HepG2 (cell line): ENCODE results near the gene TMEM62. TPM values are rescaled to one million over a fixed set of nuclear protein-coding genes. Genes with fewer than 3 reads are reported as not detected.

Source experiments
- ATM ChIP-seq: fragments of 450-650 bp; IDR thresholded peaks from 2 replicates; pipeline ENCODE4 v1.7.1; 2017; ENCODE audit warnings: mild to moderate bottlenecking, borderline replicate concordance
- EEA1 ChIP-seq: sonication (generic); formaldehyde crosslinking; IDR thresholded peaks from 2 replicates; pipeline ENCODE4 v1.5.1; 2020; ENCODE audit warnings: mild to moderate bottlenecking, missing genetic modification reagents, borderline replicate concordance
- LCORL ChIP-seq, 2 experiments: fragments of 450-650 bp in 1 of 2; sonication (generic) in 1 of 2; formaldehyde crosslinking in 1 of 2; IDR thresholded peaks; 2 replicates each; pipeline versions ENCODE4 v1.5.0 to v1.6.1; 2017 to 2020; ENCODE audit warnings: antibody characterized with exemption in 1 of 2, missing genetic modification reagents in 1 of 2
- SIX1 ChIP-seq: sonication (generic); formaldehyde crosslinking; IDR thresholded peaks from 2 replicates; pipeline ENCODE4 v1.4.0; 2020; ENCODE audit warnings: missing genetic modification reagents, borderline replicate concordance
- SMAD1 ChIP-seq: sonication (generic); formaldehyde crosslinking; IDR thresholded peaks from 2 replicates; pipeline ENCODE4 v1.4.0; 2020; ENCODE audit warnings: missing genetic modification reagents, low read depth, mild to moderate bottlenecking, borderline replicate concordance
- TP53 ChIP-seq: sonication (generic); formaldehyde crosslinking; conservative IDR thresholded peaks from 2 replicates; pipeline ENCODE4 v1.4.0; 2020; ENCODE audit warnings: missing genetic modification reagents
- ZFP82 ChIP-seq: sonication (generic); formaldehyde crosslinking; IDR thresholded peaks from 2 replicates; pipeline ENCODE4 v1.5.1; 2020; ENCODE audit warnings: mild to moderate bottlenecking, missing genetic modification reagents, borderline replicate concordance
- ZNF121 ChIP-seq: sonication (generic); formaldehyde crosslinking; IDR thresholded peaks from 2 replicates; pipeline ENCODE4 v1.5.0; 2020; ENCODE audit warnings: mild to moderate bottlenecking, missing genetic modification reagents
- ZNF251 ChIP-seq: sonication (generic); formaldehyde crosslinking; IDR thresholded peaks from 2 replicates; pipeline ENCODE4 v1.9.0; 2021; ENCODE audit warnings: mild to moderate bottlenecking, missing genetic modification reagents
- polyA plus RNA-seq, 8 experiments: library from polyadenylated mRNA; depleted of rRNA in 3 of 8; stranded (reverse) in 7 of 8; unstranded in 1 of 8; fragments of >200 nt; fragmentation: Illumina TruSeq in 4 of 8; extraction: Trizol in 4 of 8; gene quantifications; 2 replicates each; pipeline versions ENCODE4 v1.2.1 to v1.2.3, GENCODE V29; 2011 to 2016; ENCODE audit warnings: low read depth in 4 of 8, missing spikeins in 1 of 8, mixed read lengths in 1 of 8; ENCODE audit not compliant: insufficient read depth in 1 of 8
- total RNA-seq, 5 experiments: library from RNA; depleted of rRNA; stranded (reverse); fragments of >200 nt; fragmentation: Illumina TruSeq; extraction: Trizol; gene quantifications; 2 replicates each; pipeline ENCODE4 v1.2.3, GENCODE V29; 2016; ENCODE audit warnings: low read depth in 1 of 5
- TF ChIP-seq, protein P1 (sequence below): sonication (generic); formaldehyde crosslinking; IDR thresholded peaks from 2 replicates; pipeline ENCODE4 v1.4.0; 2020; ENCODE audit warnings: missing genetic modification reagents
- TF ChIP-seq, protein P2 (sequence below): sonication (generic); formaldehyde crosslinking; IDR thresholded peaks from 2 replicates; pipeline ENCODE4 v1.8.1; 2023; ENCODE audit warnings: mild to moderate bottlenecking, missing genetic modification reagents

Gene TMEM62
- total and polyA plus RNA-seq, 2 of the 13 experiments (the other 11 are each of a cell fraction or from before 2014, with no cell fraction given): 14.2 to 20.9 TPM

DNA sequence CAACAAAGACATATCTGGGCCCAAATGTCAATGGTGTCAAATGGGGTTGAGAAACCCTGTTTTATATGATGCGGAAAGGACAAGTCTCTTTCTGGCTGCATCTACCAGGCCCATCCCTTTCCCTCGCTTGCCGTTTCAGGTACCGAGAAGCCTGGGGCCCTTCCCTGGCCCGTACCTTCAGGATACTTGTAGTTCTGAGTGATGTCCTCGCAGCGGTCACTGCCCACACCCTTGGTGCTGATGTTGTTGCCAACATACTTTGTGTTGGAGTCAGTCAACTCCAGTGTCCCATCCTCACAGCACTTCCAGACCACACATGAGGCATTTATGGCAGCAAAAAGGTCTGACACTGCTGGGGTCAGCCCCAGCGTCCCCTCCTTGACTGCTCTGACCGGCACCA is 73.6 kb downstream of the TMEM62 start (continued):
- TF ChIP-seq, protein P1, sequence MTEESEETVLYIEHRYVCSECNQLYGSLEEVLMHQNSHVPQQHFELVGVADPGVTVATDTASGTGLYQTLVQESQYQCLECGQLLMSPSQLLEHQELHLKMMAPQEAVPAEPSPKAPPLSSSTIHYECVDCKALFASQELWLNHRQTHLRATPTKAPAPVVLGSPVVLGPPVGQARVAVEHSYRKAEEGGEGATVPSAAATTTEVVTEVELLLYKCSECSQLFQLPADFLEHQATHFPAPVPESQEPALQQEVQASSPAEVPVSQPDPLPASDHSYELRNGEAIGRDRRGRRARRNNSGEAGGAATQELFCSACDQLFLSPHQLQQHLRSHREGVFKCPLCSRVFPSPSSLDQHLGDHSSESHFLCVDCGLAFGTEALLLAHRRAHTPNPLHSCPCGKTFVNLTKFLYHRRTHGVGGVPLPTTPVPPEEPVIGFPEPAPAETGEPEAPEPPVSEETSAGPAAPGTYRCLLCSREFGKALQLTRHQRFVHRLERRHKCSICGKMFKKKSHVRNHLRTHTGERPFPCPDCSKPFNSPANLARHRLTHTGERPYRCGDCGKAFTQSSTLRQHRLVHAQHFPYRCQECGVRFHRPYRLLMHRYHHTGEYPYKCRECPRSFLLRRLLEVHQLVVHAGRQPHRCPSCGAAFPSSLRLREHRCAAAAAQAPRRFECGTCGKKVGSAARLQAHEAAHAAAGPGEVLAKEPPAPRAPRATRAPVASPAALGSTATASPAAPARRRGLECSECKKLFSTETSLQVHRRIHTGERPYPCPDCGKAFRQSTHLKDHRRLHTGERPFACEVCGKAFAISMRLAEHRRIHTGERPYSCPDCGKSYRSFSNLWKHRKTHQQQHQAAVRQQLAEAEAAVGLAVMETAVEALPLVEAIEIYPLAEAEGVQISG (CRISPR knock-in tag): no peak
- TF ChIP-seq SIX1 (CRISPR knock-in tag) (no peak), LCORL (IDR thresholded peaks at IDR 0.05) (no peak), LCORL (CRISPR knock-in tag; IDR thresholded peaks at IDR 0.05) (no peak), ZNF251 (CRISPR knock-in tag) (no peak), EEA1 (CRISPR knock-in tag) (no peak), ZFP82 (no peak), ZNF121 (CRISPR knock-in tag) (no peak), ATM (no peak), SMAD1 (CRISPR knock-in tag) (no peak), TP53 (CRISPR knock-in tag) (no peak)
- TF ChIP-seq, protein P2, sequence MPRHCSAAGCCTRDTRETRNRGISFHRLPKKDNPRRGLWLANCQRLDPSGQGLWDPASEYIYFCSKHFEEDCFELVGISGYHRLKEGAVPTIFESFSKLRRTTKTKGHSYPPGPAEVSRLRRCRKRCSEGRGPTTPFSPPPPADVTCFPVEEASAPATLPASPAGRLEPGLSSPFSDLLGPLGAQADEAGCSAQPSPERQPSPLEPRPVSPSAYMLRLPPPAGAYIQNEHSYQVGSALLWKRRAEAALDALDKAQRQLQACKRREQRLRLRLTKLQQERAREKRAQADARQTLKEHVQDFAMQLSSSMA (CRISPR knock-in tag): no peak
